ENCODE results near the gene LRPAP1. TPM values are rescaled to one million over a fixed set of nuclear protein-coding genes. Genes with fewer than 3 reads are reported as not detected.
A peak's percentile ranks its signal among the peaks of the same experiment; 100 is the strongest.

The LRPAP1 gene
- total RNA-seq, 1 donor from 2014 or later = 68.5 TPM

DNA sequence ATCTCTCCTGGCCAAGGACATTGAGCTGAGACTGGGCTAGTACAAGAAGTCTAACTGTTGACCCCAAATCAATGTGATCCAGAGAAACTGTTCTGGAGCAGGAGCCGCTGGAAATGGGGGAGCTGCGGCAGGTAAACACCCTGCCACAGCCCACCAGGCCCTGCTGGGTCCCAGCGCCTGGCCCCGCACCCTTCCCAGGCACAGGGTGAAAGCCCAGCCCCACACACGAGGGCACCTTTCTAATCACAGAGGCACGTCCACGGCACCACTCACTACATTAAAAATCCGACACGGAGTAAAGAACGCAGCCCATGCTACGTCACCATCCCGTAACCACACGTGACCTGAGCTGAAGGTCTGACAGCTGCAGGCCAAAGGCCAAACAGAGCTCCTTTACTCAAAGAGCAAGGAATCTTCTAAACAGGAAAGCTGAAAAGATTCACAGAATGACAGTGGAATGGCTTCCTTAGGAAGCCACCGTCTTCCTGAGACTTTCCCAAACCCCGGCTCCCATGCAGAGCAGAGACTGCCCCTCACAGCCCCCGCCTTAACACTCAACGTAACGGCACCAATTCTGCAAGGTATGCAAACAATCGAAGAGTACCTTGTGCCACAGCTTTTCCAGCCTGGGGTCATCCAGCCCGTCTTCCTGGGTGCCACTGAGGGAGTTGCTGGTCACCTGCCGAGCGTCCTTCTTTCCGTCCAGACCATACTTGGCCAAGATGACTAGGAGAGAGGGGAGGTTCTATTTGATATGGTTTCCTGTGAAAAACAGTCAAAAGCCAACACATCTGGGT, 12.6 kb downstream of the LRPAP1 start:
- H3K36me3 Mint-ChIP-seq (ENCODE audit: unreplicated experiment) = no peaks in the 10 kb centered on the region

DNA sequence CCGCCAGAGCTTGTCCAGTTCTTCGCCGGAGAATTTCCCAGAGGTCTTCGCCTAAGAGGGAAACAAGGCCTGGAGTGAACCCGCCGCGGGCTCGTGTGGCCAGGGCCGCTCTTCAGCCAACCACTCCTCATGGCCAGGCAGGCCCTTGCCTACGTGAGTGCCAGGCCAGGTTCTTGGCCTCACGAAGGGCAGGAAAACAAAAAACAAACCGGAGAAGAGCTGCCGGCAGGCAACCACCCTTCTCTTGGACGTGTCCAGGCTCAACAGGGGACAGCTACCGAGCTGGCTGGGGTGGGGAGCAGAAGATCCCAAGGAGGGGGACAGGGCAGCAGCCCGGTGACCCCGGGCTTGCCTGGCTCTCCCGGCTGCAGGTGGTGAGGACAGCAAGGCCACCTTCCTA, 13.3 kb downstream of the LRPAP1 start:
- H3K9me3 Mint-ChIP-seq (ENCODE audit: unreplicated experiment) = peaks cover 5% of the 10 kb centered on the region
- no peak for DNase-seq
- H3K27ac Mint-ChIP-seq (ENCODE audit: unreplicated experiment) = no peak overlapping the region
- H3K4me1 Mint-ChIP-seq (ENCODE audit: low read depth, unreplicated experiment) = peaks cover 8% of the 10 kb centered on the region
- no peaks in the 10 kb centered on the region for H3K36me3 Mint-ChIP-seq (ENCODE audit: unreplicated experiment)
- no peak overlapping the region for H3K4me3 Mint-ChIP-seq (ENCODE audit: unreplicated experiment)
- TF ChIP-seq, protein P1, sequence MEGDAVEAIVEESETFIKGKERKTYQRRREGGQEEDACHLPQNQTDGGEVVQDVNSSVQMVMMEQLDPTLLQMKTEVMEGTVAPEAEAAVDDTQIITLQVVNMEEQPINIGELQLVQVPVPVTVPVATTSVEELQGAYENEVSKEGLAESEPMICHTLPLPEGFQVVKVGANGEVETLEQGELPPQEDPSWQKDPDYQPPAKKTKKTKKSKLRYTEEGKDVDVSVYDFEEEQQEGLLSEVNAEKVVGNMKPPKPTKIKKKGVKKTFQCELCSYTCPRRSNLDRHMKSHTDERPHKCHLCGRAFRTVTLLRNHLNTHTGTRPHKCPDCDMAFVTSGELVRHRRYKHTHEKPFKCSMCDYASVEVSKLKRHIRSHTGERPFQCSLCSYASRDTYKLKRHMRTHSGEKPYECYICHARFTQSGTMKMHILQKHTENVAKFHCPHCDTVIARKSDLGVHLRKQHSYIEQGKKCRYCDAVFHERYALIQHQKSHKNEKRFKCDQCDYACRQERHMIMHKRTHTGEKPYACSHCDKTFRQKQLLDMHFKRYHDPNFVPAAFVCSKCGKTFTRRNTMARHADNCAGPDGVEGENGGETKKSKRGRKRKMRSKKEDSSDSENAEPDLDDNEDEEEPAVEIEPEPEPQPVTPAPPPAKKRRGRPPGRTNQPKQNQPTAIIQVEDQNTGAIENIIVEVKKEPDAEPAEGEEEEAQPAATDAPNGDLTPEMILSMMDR (IDR thresholded peaks at IDR 0.05; ENCODE audit: partially characterized antibody, unreplicated experiment) = no peak
- H3K27me3 Mint-ChIP-seq (ENCODE audit: unreplicated experiment) = peaks cover 6% of the 10 kb centered on the region

More for the DNA sequence above, 12.6 kb downstream of the LRPAP1 start:
- TF ChIP-seq, protein P1 (IDR thresholded peaks at IDR 0.05; ENCODE audit: partially characterized antibody, unreplicated experiment) = no peak
- Mint-ChIP-seq H3K9me3 (ENCODE audit: unreplicated experiment) (peaks cover 5% of the 10 kb centered on the region), H3K4me3 (ENCODE audit: unreplicated experiment) (no peak overlapping the region), H3K27me3 (ENCODE audit: unreplicated experiment) (peaks cover 6% of the 10 kb centered on the region), H3K27ac (ENCODE audit: unreplicated experiment) (peak overlapping the region; percentile 59), H3K4me1 (ENCODE audit: low read depth, unreplicated experiment) (peaks cover 8% of the 10 kb centered on the region)
- no peak for DNase-seq

DNA sequence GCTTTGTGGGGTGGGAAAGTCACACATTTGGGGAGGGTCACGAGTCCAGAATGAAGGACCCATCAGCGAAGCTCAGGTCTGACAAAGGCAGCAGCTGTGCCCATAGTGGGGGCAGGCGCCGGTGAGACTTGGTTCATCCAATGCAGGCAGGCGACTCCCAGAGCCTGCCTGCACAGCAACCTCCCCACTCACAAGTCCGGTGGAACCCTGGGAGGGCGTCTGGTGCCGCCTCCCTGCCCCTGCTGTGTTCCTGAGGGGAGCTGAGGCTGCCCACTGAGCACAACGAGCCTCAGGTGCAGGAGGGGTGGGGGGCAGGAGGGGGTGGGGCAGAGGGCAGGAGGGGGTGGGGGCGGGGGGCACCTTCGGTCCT, 13.7 kb downstream of the LRPAP1 start:
- H3K27me3 Mint-ChIP-seq (ENCODE audit: unreplicated experiment) = peaks cover 5% of the 10 kb centered on the region
- TF ChIP-seq, protein P1 (IDR thresholded peaks at IDR 0.05; ENCODE audit: partially characterized antibody, unreplicated experiment) = no peak
- peaks cover 8% of the 10 kb centered on the region for H3K4me1 Mint-ChIP-seq (ENCODE audit: low read depth, unreplicated experiment)
- peaks cover 5% of the 10 kb centered on the region for H3K9me3 Mint-ChIP-seq (ENCODE audit: unreplicated experiment)
- no peak overlapping the region for H3K4me3 Mint-ChIP-seq (ENCODE audit: unreplicated experiment)
- no peak overlapping the region for H3K27ac Mint-ChIP-seq (ENCODE audit: unreplicated experiment)
- DNase-seq = peak; percentile 12
- no peaks in the 10 kb centered on the region for H3K36me3 Mint-ChIP-seq (ENCODE audit: unreplicated experiment)

DNA sequence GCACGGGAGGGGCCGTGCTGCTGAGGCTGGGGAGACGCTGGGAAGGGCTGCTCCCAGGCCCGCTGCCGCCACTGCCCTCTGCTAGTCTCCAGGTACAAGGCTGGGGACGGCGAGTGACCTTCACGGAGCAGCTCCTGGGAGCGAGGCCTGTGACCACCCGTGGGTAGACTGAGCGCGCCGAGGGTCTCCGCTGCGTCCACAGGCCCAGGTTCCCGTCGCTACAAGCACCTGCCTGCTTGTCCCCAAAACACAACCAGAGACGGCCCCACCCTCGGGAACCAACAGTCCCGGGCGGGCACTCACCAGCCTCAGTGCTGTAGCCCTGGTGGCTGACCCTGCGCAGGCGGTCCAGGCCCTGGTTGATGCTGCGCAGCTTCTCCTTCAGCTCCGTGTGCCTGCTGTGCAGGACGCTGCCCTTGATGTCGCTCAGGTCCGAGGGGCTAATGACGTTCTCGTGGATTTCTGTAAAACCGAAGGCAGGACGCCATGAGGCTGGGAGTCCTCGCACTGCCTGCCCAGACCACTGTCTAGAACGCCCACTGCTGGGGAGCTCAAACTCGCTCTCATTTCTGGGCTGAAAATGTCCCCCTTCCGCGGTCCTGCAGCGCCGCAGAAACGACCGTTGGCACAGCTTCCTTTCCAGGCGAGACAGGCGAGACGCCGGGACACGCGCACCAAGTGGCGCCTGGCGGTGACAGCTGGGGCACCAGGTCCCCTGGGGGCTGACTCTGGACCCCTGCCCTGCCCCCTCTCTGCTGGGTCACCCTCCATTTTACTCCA, 14.3 kb downstream of the LRPAP1 start:
- Mint-ChIP-seq H3K4me1 (ENCODE audit: low read depth, unreplicated experiment) (peaks cover 8% of the 10 kb centered on the region), H3K36me3 (ENCODE audit: unreplicated experiment) (peaks cover 2% of the 10 kb centered on the region), H3K9me3 (ENCODE audit: unreplicated experiment) (peaks cover 5% of the 10 kb centered on the region), H3K27ac (ENCODE audit: unreplicated experiment) (no peak overlapping the region), H3K4me3 (ENCODE audit: unreplicated experiment) (no peak overlapping the region), H3K27me3 (ENCODE audit: unreplicated experiment) (peaks cover 4% of the 10 kb centered on the region)
- TF ChIP-seq, protein P1 (IDR thresholded peaks at IDR 0.05; ENCODE audit: partially characterized antibody, unreplicated experiment) = no peak
- DNase-seq = peak; percentile 17

All from glutamatergic neuron (in vitro differentiated cells).